NCI-H1092 treated with DMSO at 0.1 percent for 48 hours (cell line): ENCODE data around the gene TEX22.

Experiments used
- DNase-seq: peaks from one replicate; lab custom pipeline; 2025; lab: John Stamatoyannopoulos, UW

The TEX22 gene

GRCh38 chr14:105400016-105400415, 1.7 kb downstream of the TEX22 start:
- no peak for DNase-seq

- DNase-seq = no peak
Observed at GRCh38 chr14:105401699-105402098, 3.4 kb downstream of the TEX22 start.

- DNase-seq = no peak
Observed at GRCh38 chr14:105408592-105408991, 10.3 kb downstream of the TEX22 start.

- no peak for DNase-seq
Observed at GRCh38 chr14:105409364-105409763, 11.0 kb downstream of the TEX22 start.

- DNase-seq = no peak
Observed at GRCh38 chr14:105410642-105411016, 12.3 kb downstream of the TEX22 start.

- DNase-seq = peak; percentile 8
Observed at GRCh38 chr14:105411017-105411941, 12.9 kb downstream of the TEX22 start.

GRCh38 chr14:105411985-105412770, 13.8 kb downstream of the TEX22 start:
- no peak for DNase-seq

- peak; percentile 12 for DNase-seq
Observed at GRCh38 chr14:105412771-105413543, 14.6 kb downstream of the TEX22 start.

GRCh38 chr14:105413544-105413886, 15.2 kb downstream of the TEX22 start:
- DNase-seq = no peak

GRCh38 chr14:105414456-105415371, 16.4 kb downstream of the TEX22 start:
- DNase-seq = peak; percentile 63

GRCh38 chr14:105415481-105416428, 17.4 kb downstream of the TEX22 start:
- no peak for DNase-seq

GRCh38 chr14:105416671-105417070, 18.3 kb downstream of the TEX22 start:
- DNase-seq = no peak

- DNase-seq = no peak
Observed at GRCh38 chr14:105417690-105418121, 19.4 kb downstream of the TEX22 start.

GRCh38 chr14:105418269-105419194, 20.2 kb downstream of the TEX22 start:
- no peak for DNase-seq

- peak; percentile 35 for DNase-seq
Observed at GRCh38 chr14:105419195-105420091, 21.1 kb downstream of the TEX22 start, which contains the start of gene MTA1. Gene MTA1 (plus strand): TSS chr14:105419827. CDS start chr14:105420036, 209 bp downstream.

GRCh38 chr14:105420101-105420973, 22.0 kb downstream of the TEX22 start:
- no peak for DNase-seq
